ACHN (cell line): ENCODE results near the gene ZYG11A.
A peak's percentile ranks its signal among the peaks of the same experiment; 100 is the strongest.
"Not testable (repeated sequence)": the region's sequence is repeated elsewhere in the genome, so short reads cannot be mapped to it uniquely, and the experiment has no call there.

Experiments used
- DNase-seq: peaks from one replicate; pipeline ENCODE4 v3.0.0-alpha.2; 2015
- in situ Hi-C: cut with HindIII; loops from 2 replicates; pipeline ENCODE4 v1.10.0; 2017; ENCODE audit warnings: low sequenced_read_pairs, low pct_ligation_motif_present, low pct_unique_long_range_greater_than_20kb

ZYG11A gene

GRCh38 chr1:52842643-52843310, at the start of gene ZYG11A:
TSS of gene ZYG11A (plus strand) at chr1:52842760. CDS start at chr1:52842884, 124 bp downstream.
- in situ Hi-C loops = no loop called here
- peak; percentile 63 for DNase-seq

DNA sequence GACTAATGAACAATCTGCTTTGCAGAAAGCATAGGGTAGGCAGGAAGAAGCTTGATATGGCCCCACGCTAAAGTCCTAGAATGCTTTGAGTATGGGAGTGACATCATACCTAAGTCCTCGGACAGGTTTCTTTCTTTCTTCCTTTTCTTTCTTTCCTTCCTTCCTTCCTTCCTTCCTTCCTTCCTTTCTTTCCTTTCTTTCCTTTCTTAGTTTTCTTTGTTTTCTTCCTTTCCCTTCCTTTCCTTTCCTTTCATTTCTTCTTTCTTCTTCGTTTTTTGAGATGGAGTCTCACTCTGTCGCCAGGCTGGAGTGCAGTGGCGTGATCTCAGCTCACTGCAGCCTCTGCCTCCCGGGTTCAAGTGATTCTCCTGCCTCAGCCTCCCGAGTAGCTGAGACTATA, 48.8 kb upstream of the ZYG11A start:
- in situ Hi-C loops, DNase-seq: not testable (repeated sequence)

- DNase-seq = no peak
- in situ Hi-C loops = no loop called here
Observed at GRCh38 chr1:52795464-52795863, 47.1 kb upstream of the ZYG11A start.

DNA sequence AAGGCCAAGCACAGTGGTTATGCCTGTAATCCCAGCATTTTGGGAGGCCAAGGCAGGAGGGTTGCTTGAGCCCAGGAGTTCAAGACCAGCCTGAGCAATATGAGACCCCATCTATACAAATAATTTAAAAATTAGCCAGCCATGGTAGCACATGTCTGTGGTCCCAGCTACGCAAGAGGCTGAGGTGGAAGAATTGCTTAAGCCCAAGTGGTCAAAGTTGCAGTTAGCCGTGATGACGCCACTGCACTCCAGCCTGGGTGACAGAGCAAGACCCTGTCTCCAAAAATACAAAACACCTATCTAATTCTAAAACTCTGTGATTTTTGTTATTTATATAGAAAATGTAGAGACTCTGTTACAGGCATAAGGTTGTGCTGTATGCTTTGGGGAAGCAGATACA, 44.2 kb upstream of the ZYG11A start:
- in situ Hi-C loops = no loop called here
- DNase-seq = no peak

- in situ Hi-C loops = no loop called here
- no peak for DNase-seq
Observed at GRCh38 chr1:52801011-52801410, 41.5 kb upstream of the ZYG11A start.

GRCh38 chr1:52804083-52804482, 38.5 kb upstream of the ZYG11A start:
- in situ Hi-C loops = not testable (repeated sequence)

GRCh38 chr1:52814465-52814864, 28.1 kb upstream of the ZYG11A start:
- in situ Hi-C loops = no loop called here
- no peak for DNase-seq

More at GRCh38 chr1:52804083-52804482, 38.5 kb upstream of the ZYG11A start:
- not testable (repeated sequence) for DNase-seq

DNA sequence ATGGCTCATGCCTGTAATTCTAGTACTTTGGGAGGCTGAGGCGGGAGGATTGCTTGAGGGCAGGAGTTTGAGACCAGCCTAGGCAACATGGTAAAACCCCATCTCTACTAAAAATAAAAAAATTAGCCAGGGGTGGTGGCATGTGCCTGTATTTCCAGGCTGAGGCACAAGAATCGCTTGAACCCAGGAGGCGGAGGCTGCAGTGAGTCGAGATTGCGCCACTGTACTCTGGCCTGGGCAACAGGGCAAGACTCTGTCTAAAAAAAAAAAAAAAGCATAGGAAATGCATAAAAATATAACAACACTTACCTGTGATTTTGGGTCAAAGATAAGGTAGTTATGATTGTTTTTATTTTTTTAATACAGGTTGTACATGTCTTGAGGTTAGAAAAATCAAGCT, 21.7 kb upstream of the ZYG11A start:
- in situ Hi-C loops = not testable (repeated sequence)

DNA sequence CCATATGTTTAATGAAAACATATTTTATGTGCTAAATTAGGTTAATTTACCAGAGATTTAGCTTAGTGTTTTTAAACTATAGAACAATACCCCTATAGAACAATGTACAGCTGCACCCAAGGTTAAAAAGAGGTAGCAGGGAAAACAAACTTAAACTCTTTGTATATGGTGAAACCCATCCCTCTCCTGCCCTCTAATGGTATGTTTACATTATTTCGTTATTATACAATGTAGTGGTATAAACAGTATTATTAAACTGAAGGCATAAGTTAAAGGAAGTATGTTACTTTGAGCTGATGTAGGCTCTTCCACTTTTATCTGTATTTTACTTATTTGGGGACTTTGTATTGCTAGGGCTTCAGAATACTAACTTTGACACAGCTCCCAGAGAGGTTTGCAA, 16.7 kb upstream of the ZYG11A start:
- peak; percentile 4 for DNase-seq
- in situ Hi-C loops = no loop called here

More for the DNA sequence above, 21.7 kb upstream of the ZYG11A start:
- not testable (repeated sequence) for DNase-seq

DNA sequence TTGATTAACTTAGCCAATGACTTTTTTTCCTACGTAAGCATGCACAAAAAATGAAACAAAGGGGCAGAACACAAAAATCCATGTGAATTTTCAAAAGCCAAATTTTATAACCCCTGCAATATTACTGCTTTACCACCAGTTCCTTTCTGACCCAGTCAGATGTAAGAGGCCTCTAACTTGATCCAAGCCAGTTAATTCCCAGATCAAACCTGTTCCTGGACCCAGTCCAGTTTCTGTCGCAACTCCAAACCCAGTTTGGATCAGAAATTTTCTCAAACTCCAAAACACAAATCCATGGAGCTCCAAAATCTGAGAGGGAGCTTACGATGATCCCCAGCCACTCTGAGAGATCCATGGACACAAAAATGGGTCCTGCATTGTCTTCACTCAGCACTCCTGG, 7.8 kb upstream of the ZYG11A start:
- DNase-seq = no peak
- in situ Hi-C loops = no loop called here

- no peak for DNase-seq
- in situ Hi-C loops = no loop called here
Observed at GRCh38 chr1:52836035-52836434, 6.5 kb upstream of the ZYG11A start.

DNA sequence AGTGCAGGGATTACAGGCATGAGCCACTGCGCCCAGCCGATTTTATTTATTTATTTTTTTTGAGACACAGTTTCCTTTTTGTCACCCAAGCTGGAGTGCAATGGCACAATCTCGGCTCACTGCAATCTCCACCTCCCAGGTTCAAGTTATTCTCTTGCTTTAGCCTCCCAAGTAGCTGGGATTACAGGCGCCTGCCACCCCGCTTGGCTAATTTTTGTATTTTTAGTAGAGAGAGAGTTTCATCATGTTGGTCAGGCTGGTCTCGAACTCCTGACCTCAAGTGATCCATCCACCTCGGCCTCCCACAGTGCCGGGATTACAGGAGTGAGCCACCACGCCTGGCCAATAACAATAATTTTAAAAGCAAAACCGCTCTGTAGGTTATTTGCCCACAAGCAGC, 3.4 kb upstream of the ZYG11A start:
- in situ Hi-C loops, DNase-seq: not testable (repeated sequence)

- DNase-seq, in situ Hi-C loops: not testable (repeated sequence)
Observed at GRCh38 chr1:52845119-52845518, 2.6 kb downstream of the ZYG11A start.

- in situ Hi-C loops = no loop called here
- DNase-seq = no peak
Observed at GRCh38 chr1:52848423-52848822, 5.9 kb downstream of the ZYG11A start.

- in situ Hi-C loops = no loop called here
- no peak for DNase-seq
Observed at GRCh38 chr1:52850951-52851350, 8.4 kb downstream of the ZYG11A start.

- in situ Hi-C loops = no loop called here
- DNase-seq = no peak
Observed at GRCh38 chr1:52852854-52853253, 10.3 kb downstream of the ZYG11A start.

DNA sequence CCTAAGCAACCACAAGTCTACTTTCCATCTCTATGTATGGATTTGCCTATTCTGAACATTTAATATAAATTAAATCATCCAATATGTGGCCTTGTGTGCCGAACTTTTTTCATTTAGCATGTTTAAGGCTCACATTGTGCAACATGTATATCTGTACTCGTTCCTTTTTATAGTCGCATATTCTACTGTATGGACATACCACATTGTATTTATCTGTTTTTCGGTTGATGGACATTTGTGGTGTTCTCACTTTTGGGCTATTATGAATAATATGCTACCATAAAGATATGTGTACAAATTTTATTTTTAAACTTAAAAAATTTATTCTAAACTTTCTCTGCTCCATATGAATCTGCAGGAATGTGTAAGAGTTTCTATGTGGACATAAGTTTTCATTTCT, 13.0 kb downstream of the ZYG11A start:
- in situ Hi-C loops = no loop called here
- no peak for DNase-seq

DNA sequence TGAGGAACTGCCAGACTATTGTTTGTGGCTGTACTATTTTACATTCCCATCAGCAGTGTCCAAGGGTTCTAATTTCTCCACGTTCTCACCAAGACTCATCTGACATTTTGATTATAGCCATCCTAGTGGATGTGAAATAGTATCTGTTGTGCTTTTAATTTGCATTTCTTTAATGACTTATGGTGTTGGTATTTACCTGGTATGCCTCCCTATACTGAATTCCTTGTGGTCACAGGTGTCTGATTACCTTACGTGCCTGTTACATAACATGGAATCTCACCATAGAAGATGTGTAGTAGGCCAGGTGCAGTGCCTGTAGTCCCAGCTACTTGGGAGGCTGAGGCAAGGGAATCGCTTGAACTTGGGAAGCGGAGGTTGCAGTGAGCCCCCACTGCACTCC, 13.5 kb downstream of the ZYG11A start:
- no peak for DNase-seq
- in situ Hi-C loops = no loop called here

- no peak for DNase-seq
- in situ Hi-C loops = no loop called here
Observed at GRCh38 chr1:52857443-52857842, 14.9 kb downstream of the ZYG11A start.

DNA sequence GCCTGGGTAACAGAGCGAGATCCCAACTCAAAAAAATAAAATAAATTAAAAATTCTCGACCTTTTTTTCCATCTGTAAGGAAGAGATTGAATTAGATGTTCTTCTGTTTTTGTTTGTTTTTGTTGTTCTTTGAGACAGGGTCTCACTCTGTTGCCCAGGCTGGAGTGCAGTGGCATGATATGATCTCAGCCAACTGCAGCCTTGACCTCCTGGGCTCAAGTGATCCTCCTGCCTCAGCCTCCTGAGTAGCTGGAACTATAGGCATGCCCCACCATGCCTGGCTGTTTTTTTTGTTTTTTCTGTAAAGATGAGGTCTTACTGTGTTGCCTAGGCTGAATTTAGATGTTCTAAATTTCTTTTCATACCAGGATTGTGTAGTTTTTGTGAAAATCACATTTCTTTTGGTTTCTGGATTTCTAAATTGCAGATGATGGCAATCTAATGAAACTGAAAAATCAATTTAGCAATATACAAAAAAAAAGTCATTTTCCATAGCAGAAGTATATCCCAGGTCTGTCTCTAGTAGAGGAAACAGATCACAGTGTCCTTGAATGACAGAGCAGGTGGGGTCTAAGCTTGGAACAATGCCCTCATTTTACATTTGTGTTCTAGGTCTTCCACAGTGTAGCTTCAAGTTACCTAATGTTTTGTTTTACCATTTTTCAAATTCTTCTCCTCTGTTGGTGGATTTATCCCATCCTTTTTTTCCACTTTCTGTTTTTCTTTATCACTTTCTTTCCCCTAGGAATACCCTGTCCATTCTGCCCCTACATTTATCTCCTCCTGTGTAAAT, 20.3 kb downstream of the ZYG11A start:
- no peak for DNase-seq
- in situ Hi-C loops = no loop called here
